Measurements from ENCODE around the gene SRGAP1. TPM values are rescaled to one million over a fixed set of nuclear protein-coding genes. Genes with fewer than 3 reads are reported as not detected.
A peak's percentile ranks its signal among the peaks of the same experiment; 100 is the strongest.

Gene SRGAP1
- total RNA-seq, 1 experiment from 2014 or later = 26.8 TPM

DNA sequence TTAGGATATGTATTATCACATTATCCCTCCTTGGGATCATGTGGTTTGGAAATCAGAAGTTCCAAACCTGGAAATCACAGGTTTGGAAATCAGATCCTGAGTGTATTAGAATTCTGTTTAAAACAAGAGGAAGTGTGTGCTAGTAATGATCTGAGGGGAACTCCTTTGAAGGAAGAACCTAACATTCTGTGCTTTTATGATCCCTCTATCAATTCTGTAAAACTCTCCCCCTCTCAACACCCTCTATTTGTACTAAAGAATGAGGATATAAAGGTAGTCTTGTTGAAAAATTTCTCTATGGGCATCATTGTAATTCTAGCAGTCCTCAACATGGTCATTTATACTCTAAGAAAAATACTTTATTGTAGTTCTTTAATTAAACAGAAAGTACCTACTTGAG is 97.4 kb downstream of the SRGAP1 start:
- CTCF ChIA-PET = no interaction called here
- H3K36me3 ChIP-seq (ENCODE audit: control insufficient read depth, insufficient read depth, low read length) = no peaks in the 10 kb centered on the region
- H3K9me3 ChIP-seq (ENCODE audit: control insufficient read depth, insufficient read depth, low read depth, low read length) = no peaks in the 10 kb centered on the region
- BruUV-seq (replicated peaks) = no TSS peak
- peak overlapping the region; percentile 42 for H3K27ac ChIP-seq (ENCODE audit: low read length)
- no peak for ATAC-seq
- POLR2A ChIA-PET = no interaction called here
- peaks cover 17% of the 10 kb centered on the region for H3K4me1 ChIP-seq (ENCODE audit: control insufficient read depth, insufficient read depth, low read length)
- TF ChIP-seq, protein P1, sequence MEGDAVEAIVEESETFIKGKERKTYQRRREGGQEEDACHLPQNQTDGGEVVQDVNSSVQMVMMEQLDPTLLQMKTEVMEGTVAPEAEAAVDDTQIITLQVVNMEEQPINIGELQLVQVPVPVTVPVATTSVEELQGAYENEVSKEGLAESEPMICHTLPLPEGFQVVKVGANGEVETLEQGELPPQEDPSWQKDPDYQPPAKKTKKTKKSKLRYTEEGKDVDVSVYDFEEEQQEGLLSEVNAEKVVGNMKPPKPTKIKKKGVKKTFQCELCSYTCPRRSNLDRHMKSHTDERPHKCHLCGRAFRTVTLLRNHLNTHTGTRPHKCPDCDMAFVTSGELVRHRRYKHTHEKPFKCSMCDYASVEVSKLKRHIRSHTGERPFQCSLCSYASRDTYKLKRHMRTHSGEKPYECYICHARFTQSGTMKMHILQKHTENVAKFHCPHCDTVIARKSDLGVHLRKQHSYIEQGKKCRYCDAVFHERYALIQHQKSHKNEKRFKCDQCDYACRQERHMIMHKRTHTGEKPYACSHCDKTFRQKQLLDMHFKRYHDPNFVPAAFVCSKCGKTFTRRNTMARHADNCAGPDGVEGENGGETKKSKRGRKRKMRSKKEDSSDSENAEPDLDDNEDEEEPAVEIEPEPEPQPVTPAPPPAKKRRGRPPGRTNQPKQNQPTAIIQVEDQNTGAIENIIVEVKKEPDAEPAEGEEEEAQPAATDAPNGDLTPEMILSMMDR (IDR thresholded peaks at IDR 0.05) = no peak
- TF ChIP-seq, protein P2, sequence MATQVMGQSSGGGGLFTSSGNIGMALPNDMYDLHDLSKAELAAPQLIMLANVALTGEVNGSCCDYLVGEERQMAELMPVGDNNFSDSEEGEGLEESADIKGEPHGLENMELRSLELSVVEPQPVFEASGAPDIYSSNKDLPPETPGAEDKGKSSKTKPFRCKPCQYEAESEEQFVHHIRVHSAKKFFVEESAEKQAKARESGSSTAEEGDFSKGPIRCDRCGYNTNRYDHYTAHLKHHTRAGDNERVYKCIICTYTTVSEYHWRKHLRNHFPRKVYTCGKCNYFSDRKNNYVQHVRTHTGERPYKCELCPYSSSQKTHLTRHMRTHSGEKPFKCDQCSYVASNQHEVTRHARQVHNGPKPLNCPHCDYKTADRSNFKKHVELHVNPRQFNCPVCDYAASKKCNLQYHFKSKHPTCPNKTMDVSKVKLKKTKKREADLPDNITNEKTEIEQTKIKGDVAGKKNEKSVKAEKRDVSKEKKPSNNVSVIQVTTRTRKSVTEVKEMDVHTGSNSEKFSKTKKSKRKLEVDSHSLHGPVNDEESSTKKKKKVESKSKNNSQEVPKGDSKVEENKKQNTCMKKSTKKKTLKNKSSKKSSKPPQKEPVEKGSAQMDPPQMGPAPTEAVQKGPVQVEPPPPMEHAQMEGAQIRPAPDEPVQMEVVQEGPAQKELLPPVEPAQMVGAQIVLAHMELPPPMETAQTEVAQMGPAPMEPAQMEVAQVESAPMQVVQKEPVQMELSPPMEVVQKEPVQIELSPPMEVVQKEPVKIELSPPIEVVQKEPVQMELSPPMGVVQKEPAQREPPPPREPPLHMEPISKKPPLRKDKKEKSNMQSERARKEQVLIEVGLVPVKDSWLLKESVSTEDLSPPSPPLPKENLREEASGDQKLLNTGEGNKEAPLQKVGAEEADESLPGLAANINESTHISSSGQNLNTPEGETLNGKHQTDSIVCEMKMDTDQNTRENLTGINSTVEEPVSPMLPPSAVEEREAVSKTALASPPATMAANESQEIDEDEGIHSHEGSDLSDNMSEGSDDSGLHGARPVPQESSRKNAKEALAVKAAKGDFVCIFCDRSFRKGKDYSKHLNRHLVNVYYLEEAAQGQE (IDR thresholded peaks at IDR 0.05; ENCODE audit: insufficient read depth in 1 of 2, low read depth in 2 of 2, low read length in 1 of 2) = no peak
- no peak for TF ChIP-seq POLR2AphosphoS5 (IDR thresholded peaks at IDR 0.05; ENCODE audit: low read depth, low read length)
- no peak for TF ChIP-seq SIN3A (IDR thresholded peaks at IDR 0.05; ENCODE audit: borderline replicate concordance, insufficient read depth, low read depth, low read length)
- TF ChIP-seq TCF7L2 (IDR thresholded peaks at IDR 0.05; ENCODE audit: low read depth, low read length) = no peak
- intact Hi-C loops (cut with micrococcal nuclease; ENCODE audit: unreplicated experiment) = no loop called here
- H3K27me3 ChIP-seq (ENCODE audit: control insufficient read depth, insufficient read depth, low read length) = no peaks in the 10 kb centered on the region
- in situ Hi-C loops (cut with HindIII; ENCODE audit: low pct_unique_long_range_greater_than_20kb, low sequenced_read_pairs) = no loop called here
- DNase-seq (ENCODE audit: low read depth, low spot score) = no peak
- H3K4me3 ChIP-seq (ENCODE audit: low read depth in 2 of 2, low read length in 2 of 2) = no peak overlapping the region

DNA sequence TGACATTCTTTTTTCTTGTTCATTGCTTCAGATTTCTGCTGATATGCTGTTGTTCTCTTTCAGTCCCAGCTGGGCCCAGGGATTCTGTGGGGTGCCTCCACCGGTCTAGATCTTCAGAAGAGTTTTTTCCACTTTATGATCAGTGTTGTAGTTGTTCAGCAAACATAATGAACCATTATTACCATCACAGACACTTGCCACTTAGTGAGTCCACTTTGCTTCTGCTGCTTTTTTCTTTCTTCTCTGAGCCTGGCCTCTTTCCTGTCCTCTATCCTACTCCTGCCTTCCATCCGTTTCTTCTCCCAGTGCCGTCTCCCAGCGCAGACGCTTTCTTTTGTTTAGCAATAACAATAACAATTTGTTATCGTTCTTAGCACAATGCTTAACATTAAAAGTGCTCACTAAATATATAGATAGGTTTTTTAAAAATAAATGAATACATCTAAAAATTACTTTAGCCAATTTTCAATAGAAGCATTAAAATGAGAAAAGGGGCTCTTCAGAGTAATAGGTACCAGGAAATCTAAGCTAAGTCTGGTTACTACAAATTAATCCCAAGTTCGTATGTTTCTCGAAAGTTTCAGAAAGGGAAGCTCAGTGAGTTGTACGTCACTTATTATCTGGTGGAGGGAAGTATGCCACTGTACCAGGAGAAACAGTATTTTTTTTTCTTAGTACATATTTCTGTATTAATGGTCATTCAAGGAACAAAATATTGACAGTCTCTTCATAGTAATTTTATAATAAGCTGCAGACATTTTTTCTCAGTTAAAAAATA is 98.2 kb downstream of the SRGAP1 start:
- TF ChIP-seq, protein P2 (IDR thresholded peaks at IDR 0.05; ENCODE audit: insufficient read depth in 1 of 2, low read depth in 2 of 2, low read length in 1 of 2) = no peak
- TF ChIP-seq POLR2AphosphoS5 (IDR thresholded peaks at IDR 0.05; ENCODE audit: low read depth, low read length) (no peak), SIN3A (IDR thresholded peaks at IDR 0.05; ENCODE audit: borderline replicate concordance, insufficient read depth, low read depth, low read length) (no peak), TCF7L2 (IDR thresholded peaks at IDR 0.05; ENCODE audit: low read depth, low read length) (no peak)
- TF ChIP-seq, protein P1 (IDR thresholded peaks at IDR 0.05) = no peak
- Histone ChIP-seq H3K27me3 (ENCODE audit: control insufficient read depth, insufficient read depth, low read length) (no peaks in the 10 kb centered on the region), H3K4me1 (ENCODE audit: control insufficient read depth, insufficient read depth, low read length) (peaks cover 17% of the 10 kb centered on the region), H3K27ac (ENCODE audit: low read length) (peak overlapping the region; percentile 58; the same call in 1 of the 2 replicates), H3K36me3 (ENCODE audit: control insufficient read depth, insufficient read depth, low read length) (no peaks in the 10 kb centered on the region), H3K9me3 (ENCODE audit: control insufficient read depth, insufficient read depth, low read depth, low read length) (no peaks in the 10 kb centered on the region), H3K4me3 (ENCODE audit: low read depth in 2 of 2, low read length in 2 of 2) (no peak overlapping the region)
- in situ Hi-C loops (cut with HindIII; ENCODE audit: low pct_unique_long_range_greater_than_20kb, low sequenced_read_pairs) = no loop called here
- ChIA-PET CTCF (interaction anchor here (0.7 kb wide), 1 partner anchor 60 kb away, joined by 3 read pairs; no protein-coding TSS in a partner anchor), POLR2A (no interaction called here)
- no TSS peak for BruUV-seq (replicated peaks)
- intact Hi-C loops (cut with micrococcal nuclease; ENCODE audit: unreplicated experiment) = no loop called here
- ATAC-seq = no peak
- DNase-seq (ENCODE audit: low read depth, low spot score) = no peak
